A549 (cell line): ENCODE data around the gene STOX2. TPM values are rescaled to one million over a fixed set of nuclear protein-coding genes. Genes with fewer than 3 reads are reported as not detected.

Source experiments
- ATAC-seq, 2 experiments: fragments of 200-7000 bp in 1 of 2; fragments of >200 bp in 1 of 2; cut with Nextera tagmentation in 1 of 2; cut with Tn5 transposase in 1 of 2; 3 replicates each; pipeline versions ENCODE4 v1.8.0 to v1.9.1; 2018 to 2020; ENCODE audit warnings: mild to moderate bottlenecking in 1 of 2, moderate library complexity in 1 of 2
- CTCF ChIA-PET: fragments of 300-600 bp; sonication (Branson Sonifier 250); formaldehyde crosslinking; extraction: SDS; loops from one replicate; lab custom pipeline; 2021; ENCODE audit warnings: antibody characterized with exemption, inconsistent platforms; lab: Yijun Ruan, JAX
- POLR2A ChIA-PET: fragments of 350-600 bp; formaldehyde crosslinking; extraction: SDS; loops from one replicate; lab custom pipeline; 2021; ENCODE audit warnings: antibody characterized with exemption, inconsistent platforms; lab: Yijun Ruan, JAX
- DNase-seq, 2 experiments: peaks; one replicate each; pipeline versions ENCODE4 v3.0.0 to v3.0.0-alpha.2; 2011 to 2016; ENCODE audit warnings: low read depth in 1 of 2, low spot score in 1 of 2
- FAIRE-seq: peaks from 2 replicates; lab custom pipeline; 2011; peaks lifted over from hg19 to GRCh38; lab: Jason Lieb, UNC
- H3K27ac ChIP-seq, 2 experiments: fragments of >200 bp; sonication (Bioruptor Twin); formaldehyde crosslinking; 3 replicates each; pipeline ENCODE4 v1.5.1; 2016 to 2017
- H3K4me1 ChIP-seq: fragments of >200 bp; sonication (Bioruptor Twin); formaldehyde crosslinking; 3 replicates; pipeline ENCODE4 v1.6.1; 2016
- H3K4me2 ChIP-seq: fragments of >200 bp; sonication (Bioruptor Twin); formaldehyde crosslinking; 3 replicates; pipeline ENCODE4 v1.6.1; 2016
- H3K4me3 ChIP-seq: fragments of >200 bp; sonication (Bioruptor Twin); formaldehyde crosslinking; 3 replicates; pipeline ENCODE4 v1.5.1; 2016
- H3K9me3 ChIP-seq: fragments of >200 bp; sonication (Bioruptor Twin); formaldehyde crosslinking; 3 replicates; pipeline ENCODE4 v1.6.1; 2016
- BHLHE40 ChIP-seq: IDR thresholded peaks from 2 replicates; pipeline ENCODE4 v1.6.1; 2012; ENCODE audit warnings: low read depth, low read length, inconsistent platforms
- ELK1 ChIP-seq: fragments of 150-350 bp; IDR thresholded peaks from 2 replicates; pipeline ENCODE4 v1.6.1; 2014; ENCODE audit warnings: low read depth, mild to moderate bottlenecking, low read length
- ESRRA ChIP-seq: fragments of 150-350 bp; IDR thresholded peaks from 2 replicates; pipeline ENCODE4 v1.6.1; 2014; ENCODE audit warnings: mild to moderate bottlenecking, low read length, borderline replicate concordance
- FOXS1 ChIP-seq: fragments of 250-450 bp; sonication (Bioruptor Pico); IDR thresholded peaks from 2 replicates; pipeline ENCODE4 v1.5.0; 2020; ENCODE audit warnings: mild to moderate bottlenecking, moderate library complexity
- HMGXB4 ChIP-seq: fragments of 250-450 bp; sonication (Bioruptor Pico); IDR thresholded peaks from 2 replicates; pipeline ENCODE4 v1.5.0; 2021; ENCODE audit warnings: mild to moderate bottlenecking, moderate library complexity, borderline replicate concordance
- HOXB13 ChIP-seq: fragments of 250-450 bp; sonication (Bioruptor Pico); IDR thresholded peaks from 2 replicates; pipeline ENCODE4 v1.5.0; 2020; ENCODE audit warnings: low read depth, mild to moderate bottlenecking, moderate library complexity
- JUNB ChIP-seq: fragments of >200 bp; sonication (Bioruptor Twin); formaldehyde crosslinking; IDR thresholded peaks from 2 replicates; pipeline ENCODE4 v1.6.1; 2016
- KDM5A ChIP-seq: fragments of 200-600 bp; sonication (generic); IDR thresholded peaks from 2 replicates; pipeline ENCODE4 v1.6.1; 2016; ENCODE audit warnings: antibody characterized with exemption, mild to moderate bottlenecking
- MAFK ChIP-seq: fragments of 450-650 bp; IDR thresholded peaks from 2 replicates; pipeline ENCODE4 v1.6.1; 2014; ENCODE audit not compliant: partially characterized antibody
- MAZ ChIP-seq: fragments of 150-350 bp; IDR thresholded peaks from 2 replicates; pipeline ENCODE4 v1.6.1; 2014; ENCODE audit warnings: antibody characterized with exemption, low read depth, low read length, borderline replicate concordance
- NPAS2 ChIP-seq: fragments of 250-450 bp; sonication (Bioruptor Pico); IDR thresholded peaks from 2 replicates; pipeline ENCODE4 v1.8.0; 2022; ENCODE audit warnings: mild to moderate bottlenecking, moderate library complexity, borderline replicate concordance
- NR3C1 ChIP-seq: fragments of >200 bp; sonication (Bioruptor Twin); formaldehyde crosslinking; IDR thresholded peaks from 3 replicates; pipeline ENCODE4 v1.6.1; 2017
- PBX3 ChIP-seq: IDR thresholded peaks from 2 replicates; pipeline ENCODE4 v1.6.1; 2012
- PHF8 ChIP-seq: fragments of 200-600 bp; sonication (generic); IDR thresholded peaks from 2 replicates; pipeline ENCODE4 v1.6.1; 2016; ENCODE audit warnings: low read depth, mild to moderate bottlenecking, antibody characterized with exemption, moderate library complexity, borderline replicate concordance
- POLR2A ChIP-seq: IDR thresholded peaks from 2 replicates; pipeline ENCODE4 v1.6.1; 2012; ENCODE audit warnings: mild to moderate bottlenecking, low read length
- SMC3 ChIP-seq: fragments of >200 bp; sonication (Bioruptor Twin); formaldehyde crosslinking; IDR thresholded peaks from 3 replicates; pipeline ENCODE4 v1.6.1; 2018; ENCODE audit warnings: inconsistent platforms
- ZC3H11A ChIP-seq: fragments of 450-650 bp; IDR thresholded peaks from 2 replicates; pipeline ENCODE4 v1.6.1; 2014; ENCODE audit warnings: antibody characterized with exemption, mild to moderate bottlenecking
- ZFP36 ChIP-seq: fragments of 450-650 bp; IDR thresholded peaks from 2 replicates; pipeline ENCODE4 v1.6.1; 2014; ENCODE audit warnings: borderline replicate concordance; ENCODE audit not compliant: partially characterized antibody
- ZSCAN20 ChIP-seq: fragments of 250-450 bp; sonication (Bioruptor Pico); IDR thresholded peaks from 2 replicates; pipeline ENCODE4 v1.8.0; 2022; ENCODE audit warnings: mild to moderate bottlenecking, moderate library complexity
- WGBS: methylation state at CpG from one replicate; pipeline ENCODE4 v1.1.6; 2017; ENCODE audit errors: missing lambda C conversion rate; 5-methylcytosine and 5-hydroxymethylcytosine counted together
- polyA plus RNA-seq, 4 experiments: library from polyadenylated mRNA; depleted of rRNA in 3 of 4; stranded (reverse); fragments of >200 nt; fragmentation: RNase III in 1 of 4; extraction: RNeasy Plus Mini Kit Qiagen cat#74134 plus additional on column Dnase treatment in 1 of 4; gene quantifications; 2 replicates in 3 of 4; 3 replicates in 1 of 4; pipeline ENCODE4 v1.2.3, GENCODE V29; 2011 to 2017
- TF ChIP-seq, protein P1 (sequence below): fragments of >200 bp; sonication (Bioruptor Twin); formaldehyde crosslinking; IDR thresholded peaks from 3 replicates; pipeline ENCODE4 v1.5.1; 2016
- TF ChIP-seq, protein P2 (sequence below): fragments of 250-450 bp; sonication (Bioruptor Pico); IDR thresholded peaks from 2 replicates; pipeline ENCODE4 v1.5.0; 2020; ENCODE audit warnings: low read depth, mild to moderate bottlenecking, moderate library complexity
- TF ChIP-seq, protein P3 (sequence below): fragments of 200-600 bp; sonication (generic); IDR thresholded peaks from 2 replicates; pipeline ENCODE4 v1.6.1; 2016; ENCODE audit warnings: antibody characterized with exemption, mild to moderate bottlenecking, moderate library complexity

STOX2 gene
- polyA plus RNA-seq, 2 of the 4 experiments (the other 2 are of a cell fraction), result 2.7 to 5.2 TPM

- DNase-seq (no peak), ATAC-seq (no peak), FAIRE-seq (no peak)
- no peaks in the 10 kb centered on the region for H3K4me1 ChIP-seq
- H3K27ac ChIP-seq, result no peak overlapping the region
- TF ChIP-seq BHLHE40 (no peak), ZC3H11A (no peak), ESRRA (no peak), ZSCAN20 (CRISPR knock-in tag) (no peak), PBX3 (no peak), POLR2A (no peak), HMGXB4 (CRISPR knock-in tag) (no peak), FOXS1 (CRISPR knock-in tag) (no peak), ZFP36 (no peak), JUNB (no peak), NPAS2 (no peak), MAZ (no peak), NR3C1 (no peak)
- TF ChIP-seq, protein P1, sequence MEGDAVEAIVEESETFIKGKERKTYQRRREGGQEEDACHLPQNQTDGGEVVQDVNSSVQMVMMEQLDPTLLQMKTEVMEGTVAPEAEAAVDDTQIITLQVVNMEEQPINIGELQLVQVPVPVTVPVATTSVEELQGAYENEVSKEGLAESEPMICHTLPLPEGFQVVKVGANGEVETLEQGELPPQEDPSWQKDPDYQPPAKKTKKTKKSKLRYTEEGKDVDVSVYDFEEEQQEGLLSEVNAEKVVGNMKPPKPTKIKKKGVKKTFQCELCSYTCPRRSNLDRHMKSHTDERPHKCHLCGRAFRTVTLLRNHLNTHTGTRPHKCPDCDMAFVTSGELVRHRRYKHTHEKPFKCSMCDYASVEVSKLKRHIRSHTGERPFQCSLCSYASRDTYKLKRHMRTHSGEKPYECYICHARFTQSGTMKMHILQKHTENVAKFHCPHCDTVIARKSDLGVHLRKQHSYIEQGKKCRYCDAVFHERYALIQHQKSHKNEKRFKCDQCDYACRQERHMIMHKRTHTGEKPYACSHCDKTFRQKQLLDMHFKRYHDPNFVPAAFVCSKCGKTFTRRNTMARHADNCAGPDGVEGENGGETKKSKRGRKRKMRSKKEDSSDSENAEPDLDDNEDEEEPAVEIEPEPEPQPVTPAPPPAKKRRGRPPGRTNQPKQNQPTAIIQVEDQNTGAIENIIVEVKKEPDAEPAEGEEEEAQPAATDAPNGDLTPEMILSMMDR, result no peak
- TF ChIP-seq, protein P2, sequence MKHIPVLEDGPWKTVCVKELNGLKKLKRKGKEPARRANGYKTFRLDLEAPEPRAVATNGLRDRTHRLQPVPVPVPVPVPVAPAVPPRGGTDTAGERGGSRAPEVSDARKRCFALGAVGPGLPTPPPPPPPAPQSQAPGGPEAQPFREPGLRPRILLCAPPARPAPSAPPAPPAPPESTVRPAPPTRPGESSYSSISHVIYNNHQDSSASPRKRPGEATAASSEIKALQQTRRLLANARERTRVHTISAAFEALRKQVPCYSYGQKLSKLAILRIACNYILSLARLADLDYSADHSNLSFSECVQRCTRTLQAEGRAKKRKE (CRISPR knock-in tag), result no peak
- ChIA-PET CTCF (interaction anchor here (1.1 kb wide), 1 partner anchor 160 kb away, joined by 3 read pairs; no protein-coding TSS in a partner anchor), POLR2A (interaction anchor here (2.0 kb wide), 1 partner anchor 13 kb away, joined by 4 read pairs; no protein-coding TSS in a partner anchor)
- H3K9me3 ChIP-seq, result no peaks in the 10 kb centered on the region
- H3K4me2 ChIP-seq, result no peak overlapping the region
- H3K4me3 ChIP-seq, result no peak overlapping the region
- 90% methylated on average over 26 of the region's 26 CpGs for WGBS
These were observed 95.6 kb downstream of the STOX2 start for GRCh38 chr4:184000457-184001396.

GRCh38 chr4:184003433-184003832 lies 98.3 kb downstream of the STOX2 start:
- no peak for DNase-seq

DNA sequence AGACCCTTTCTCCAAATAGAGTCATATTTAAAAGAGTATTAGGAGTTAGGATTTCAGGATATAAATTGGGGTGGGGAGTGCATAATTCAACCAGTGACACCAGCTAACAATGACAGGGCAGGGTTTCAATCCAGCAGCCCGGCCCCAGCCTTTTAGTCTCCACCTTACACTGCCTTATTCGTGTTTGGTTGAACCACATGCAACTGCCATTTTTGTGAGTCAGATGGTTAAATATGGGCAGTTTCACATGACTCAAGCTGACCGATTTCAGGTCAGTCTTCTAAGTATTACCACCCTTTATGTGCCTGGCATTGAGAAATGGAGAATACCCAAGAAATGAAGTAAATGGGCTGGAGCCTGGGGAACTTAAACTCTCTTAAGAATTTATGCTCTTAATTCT lies 102.8 kb downstream of the STOX2 start:
- DNase-seq (no peak), ATAC-seq (no peak), FAIRE-seq (no peak)
- Histone ChIP-seq H3K27ac (no peak overlapping the region), H3K4me3 (no peak overlapping the region), H3K9me3 (no peaks in the 10 kb centered on the region), H3K4me1 (no peaks in the 10 kb centered on the region), H3K4me2 (no peak overlapping the region)
- ChIA-PET POLR2A (no interaction called here), CTCF (no interaction called here)
- WGBS, result 35% methylated on average over 3 of the region's 3 CpGs
- TF ChIP-seq KDM5A, result no peak
- no peak for TF ChIP-seq PHF8
- TF ChIP-seq, protein P3, sequence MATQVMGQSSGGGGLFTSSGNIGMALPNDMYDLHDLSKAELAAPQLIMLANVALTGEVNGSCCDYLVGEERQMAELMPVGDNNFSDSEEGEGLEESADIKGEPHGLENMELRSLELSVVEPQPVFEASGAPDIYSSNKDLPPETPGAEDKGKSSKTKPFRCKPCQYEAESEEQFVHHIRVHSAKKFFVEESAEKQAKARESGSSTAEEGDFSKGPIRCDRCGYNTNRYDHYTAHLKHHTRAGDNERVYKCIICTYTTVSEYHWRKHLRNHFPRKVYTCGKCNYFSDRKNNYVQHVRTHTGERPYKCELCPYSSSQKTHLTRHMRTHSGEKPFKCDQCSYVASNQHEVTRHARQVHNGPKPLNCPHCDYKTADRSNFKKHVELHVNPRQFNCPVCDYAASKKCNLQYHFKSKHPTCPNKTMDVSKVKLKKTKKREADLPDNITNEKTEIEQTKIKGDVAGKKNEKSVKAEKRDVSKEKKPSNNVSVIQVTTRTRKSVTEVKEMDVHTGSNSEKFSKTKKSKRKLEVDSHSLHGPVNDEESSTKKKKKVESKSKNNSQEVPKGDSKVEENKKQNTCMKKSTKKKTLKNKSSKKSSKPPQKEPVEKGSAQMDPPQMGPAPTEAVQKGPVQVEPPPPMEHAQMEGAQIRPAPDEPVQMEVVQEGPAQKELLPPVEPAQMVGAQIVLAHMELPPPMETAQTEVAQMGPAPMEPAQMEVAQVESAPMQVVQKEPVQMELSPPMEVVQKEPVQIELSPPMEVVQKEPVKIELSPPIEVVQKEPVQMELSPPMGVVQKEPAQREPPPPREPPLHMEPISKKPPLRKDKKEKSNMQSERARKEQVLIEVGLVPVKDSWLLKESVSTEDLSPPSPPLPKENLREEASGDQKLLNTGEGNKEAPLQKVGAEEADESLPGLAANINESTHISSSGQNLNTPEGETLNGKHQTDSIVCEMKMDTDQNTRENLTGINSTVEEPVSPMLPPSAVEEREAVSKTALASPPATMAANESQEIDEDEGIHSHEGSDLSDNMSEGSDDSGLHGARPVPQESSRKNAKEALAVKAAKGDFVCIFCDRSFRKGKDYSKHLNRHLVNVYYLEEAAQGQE, result no peak
- no peak for TF ChIP-seq FOXS1 (CRISPR knock-in tag)
- TF ChIP-seq ESRRA, result no peak
- TF ChIP-seq ZFP36, result no peak
- no peak for TF ChIP-seq ELK1
- no peak for TF ChIP-seq NR3C1

More at GRCh38 chr4:184003433-184003832, 98.3 kb downstream of the STOX2 start:
- no peak for TF ChIP-seq HOXB13 (CRISPR knock-in tag)
- TF ChIP-seq JUNB, result no peak
- TF ChIP-seq MAFK, result no peak
- no peak for TF ChIP-seq SMC3
- H3K9me3 ChIP-seq, result no peaks in the 10 kb centered on the region
- POLR2A ChIA-PET, result no interaction called here
- CTCF ChIA-PET, result interaction anchor here (0.6 kb wide), 1 partner anchor 80 kb away, joined by 4 read pairs; no protein-coding TSS in a partner anchor
- H3K4me3 ChIP-seq, result no peak overlapping the region
- no peak for FAIRE-seq
- H3K27ac ChIP-seq, result no peak overlapping the region
- WGBS, result 97% methylated on average over 4 of the region's 4 CpGs
- no peak for ATAC-seq
- no peaks in the 10 kb centered on the region for H3K4me1 ChIP-seq
- no peak overlapping the region for H3K4me2 ChIP-seq
